ENCODE results near the gene CCDC146.

CCDC146 gene

GRCh38 chr7:77289387-77289786 is 167.0 kb downstream of the CCDC146 start:
- DNase-seq (ENCODE audit: low read depth): no peak

GRCh38 chr7:77290425-77290824 is 168.0 kb downstream of the CCDC146 start:
- DNase-seq (ENCODE audit: low read depth): peak; percentile 13

GRCh38 chr7:77293046-77293445 is 170.6 kb downstream of the CCDC146 start:
- no peak for DNase-seq (ENCODE audit: low read depth)

- DNase-seq (ENCODE audit: low read depth): no peak
Observed at GRCh38 chr7:77295549-77295948, 173.1 kb downstream of the CCDC146 start.

GRCh38 chr7:77306231-77307067 is 184.0 kb downstream of the CCDC146 start:
- DNase-seq (ENCODE audit: low read depth): no peak

- DNase-seq (ENCODE audit: low read depth): no peak
Observed at GRCh38 chr7:77308792-77309191, 186.4 kb downstream of the CCDC146 start.

- no peak for DNase-seq (ENCODE audit: low read depth)
Observed at GRCh38 chr7:77309714-77310220, 187.4 kb downstream of the CCDC146 start.

- no peak for DNase-seq (ENCODE audit: low read depth)
Observed at GRCh38 chr7:77310982-77311381, 188.6 kb downstream of the CCDC146 start.

- DNase-seq (ENCODE audit: low read depth): no peak
Observed at GRCh38 chr7:77313085-77313484, 190.7 kb downstream of the CCDC146 start.

- no peak for DNase-seq (ENCODE audit: low read depth)
Observed at GRCh38 chr7:77313876-77314480, 191.6 kb downstream of the CCDC146 start.

GRCh38 chr7:77315182-77315591 is 192.8 kb downstream of the CCDC146 start:
- no peak for DNase-seq (ENCODE audit: low read depth)

GRCh38 chr7:77316219-77316978 is 194.0 kb downstream of the CCDC146 start:
- no peak for DNase-seq (ENCODE audit: low read depth)

GRCh38 chr7:77318019-77318418 is 195.6 kb downstream of the CCDC146 start:
- no peak for DNase-seq (ENCODE audit: low read depth)

GRCh38 chr7:77320137-77320536 is 197.7 kb downstream of the CCDC146 start:
- peak; percentile 43 for DNase-seq (ENCODE audit: low read depth)

- DNase-seq (ENCODE audit: low read depth): no peak
Observed at GRCh38 chr7:77320714-77321113, 198.3 kb downstream of the CCDC146 start.

- DNase-seq (ENCODE audit: low read depth): peak; percentile 25
Observed at GRCh38 chr7:77321300-77321699, 198.9 kb downstream of the CCDC146 start.

- DNase-seq (ENCODE audit: low read depth): peak; percentile 46
Observed at GRCh38 chr7:77326131-77326530, 203.7 kb downstream of the CCDC146 start.

GRCh38 chr7:77327067-77327931 is 204.9 kb downstream of the CCDC146 start:
- DNase-seq (ENCODE audit: low read depth): peak; percentile 89

GRCh38 chr7:77327932-77328628 is 205.7 kb downstream of the CCDC146 start:
- peak; percentile 49 for DNase-seq (ENCODE audit: low read depth)

GRCh38 chr7:77328669-77329068 is 206.3 kb downstream of the CCDC146 start:
- peak; percentile 62 for DNase-seq (ENCODE audit: low read depth)

All from EH (cell line).